ENCODE results near the gene RHBDL1.

DNA sequence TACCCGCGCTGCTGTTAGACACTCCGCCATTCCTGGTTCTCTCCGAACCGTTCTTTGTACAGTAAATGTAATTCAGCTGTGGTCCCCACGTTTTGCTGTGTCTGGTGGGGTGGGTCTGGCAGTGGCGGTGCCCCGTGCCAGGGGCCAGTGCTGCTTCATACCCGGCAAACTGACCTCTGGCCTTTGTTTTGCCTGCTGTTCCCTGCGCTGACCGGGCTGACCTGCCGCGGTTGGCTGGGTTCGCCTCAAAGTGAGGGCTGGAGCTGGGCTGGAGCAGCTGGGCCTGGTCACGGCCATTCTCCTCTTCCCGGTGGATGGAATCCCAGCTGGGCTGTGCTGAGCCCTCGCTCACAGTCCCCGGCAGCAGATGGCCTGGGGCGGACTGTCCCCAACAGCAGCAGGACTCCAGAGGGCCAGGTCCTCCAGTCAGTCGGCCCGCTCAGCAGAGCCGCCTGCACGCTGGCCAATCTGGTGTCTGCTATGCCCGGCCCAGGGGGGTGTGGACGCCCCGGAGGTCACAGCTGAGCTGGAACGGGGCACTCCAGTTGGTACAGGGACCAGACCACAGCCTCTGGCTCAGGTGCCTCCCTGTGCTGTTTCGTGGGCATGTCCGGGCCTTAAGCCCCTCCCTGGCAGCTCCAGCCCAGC lies 46.2 kb upstream of the RHBDL1 start:
- no peak for TF ChIP-seq CTCF (IDR thresholded peaks at IDR 0.05 in 2 of 3, conservative IDR thresholded peaks at IDR 0.05 in 1 of 3; ENCODE audit: borderline replicate concordance in 1 of 3, insufficient read depth in 1 of 3, low read depth in 2 of 3, low read length in 2 of 3)
- TF ChIP-seq RAD21 (IDR thresholded peaks at IDR 0.05; ENCODE audit: low read depth), result no peak
- TF ChIP-seq POLR2A (IDR thresholded peaks at IDR 0.05; ENCODE audit: borderline replicate concordance, extremely low read depth, insufficient read depth, insufficient read length), result no peak
- no peak for TF ChIP-seq EZH2phosphoT487 (IDR thresholded peaks at IDR 0.05; ENCODE audit: borderline replicate concordance)
- TF ChIP-seq REST (IDR thresholded peaks at IDR 0.05; ENCODE audit: low read depth), result no peak
- no peak for TF ChIP-seq EZH2 (IDR thresholded peaks at IDR 0.05)
- no peak for TF ChIP-seq CEBPB (IDR thresholded peaks at IDR 0.05; ENCODE audit: low read depth)
- no peak for TF ChIP-seq POLR2AphosphoS5 (IDR thresholded peaks at IDR 0.05; ENCODE audit: low read depth, low read length)
- TF ChIP-seq, protein P1, sequence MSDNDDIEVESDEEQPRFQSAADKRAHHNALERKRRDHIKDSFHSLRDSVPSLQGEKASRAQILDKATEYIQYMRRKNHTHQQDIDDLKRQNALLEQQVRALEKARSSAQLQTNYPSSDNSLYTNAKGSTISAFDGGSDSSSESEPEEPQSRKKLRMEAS (IDR thresholded peaks at IDR 0.05), result no peak

All from HCT116 (cell line).